Forelimb muscle (tissue), 1 donor: ENCODE measurements around the gene TENM3. TPM values are rescaled to one million over a fixed set of nuclear protein-coding genes. Genes with fewer than 3 reads are reported as not detected.

Experiments
- DNase-seq: peaks from one replicate; pipeline ENCODE4 v3.0.0-alpha.2; 2013; ENCODE audit warnings: low read depth
- polyA plus RNA-seq: library from polyadenylated mRNA; unstranded; fragments of 120-200 nt; gene quantifications from one replicate; pipeline ENCODE4 v1.2.1, GENCODE V29; 2013; ENCODE audit not compliant: insufficient read length

The TENM3 gene
- polyA plus RNA-seq, 1 donor: 15.3 TPM

- no peak for DNase-seq
These were observed 317.2 kb downstream of the TENM3 start for GRCh38 chr4:182560358-182560757.

- no peak for DNase-seq
These were observed 319.1 kb downstream of the TENM3 start for GRCh38 chr4:182562350-182562749.

- DNase-seq: no peak
These were observed 321.6 kb downstream of the TENM3 start for GRCh38 chr4:182564724-182565369.

- no peak for DNase-seq
These were observed 323.9 kb downstream of the TENM3 start for GRCh38 chr4:182567119-182567518.

- no peak for DNase-seq
These were observed 326.4 kb downstream of the TENM3 start for GRCh38 chr4:182569561-182569960.

GRCh38 chr4:182574706-182575105 is 331.5 kb downstream of the TENM3 start:
- DNase-seq: no peak

- DNase-seq: no peak
These were observed 332.0 kb downstream of the TENM3 start for GRCh38 chr4:182575225-182575624.

GRCh38 chr4:182576601-182577289 is 333.5 kb downstream of the TENM3 start:
- DNase-seq: no peak

GRCh38 chr4:182577411-182577810 is 334.2 kb downstream of the TENM3 start:
- no peak for DNase-seq

GRCh38 chr4:182578402-182578801 is 335.2 kb downstream of the TENM3 start:
- DNase-seq: no peak

GRCh38 chr4:182582245-182582644 is 339.0 kb downstream of the TENM3 start:
- no peak for DNase-seq

GRCh38 chr4:182583703-182584415 is 340.7 kb downstream of the TENM3 start:
- no peak for DNase-seq

GRCh38 chr4:182585321-182585720 is 342.1 kb downstream of the TENM3 start:
- DNase-seq: no peak

GRCh38 chr4:182589100-182589499 is 345.9 kb downstream of the TENM3 start:
- DNase-seq: no peak

GRCh38 chr4:182593402-182593801 is 350.2 kb downstream of the TENM3 start:
- no peak for DNase-seq

GRCh38 chr4:182593864-182594263 is 350.7 kb downstream of the TENM3 start:
- no peak for DNase-seq

GRCh38 chr4:182600093-182600492 is 356.9 kb downstream of the TENM3 start:
- no peak for DNase-seq

- DNase-seq: no peak
These were observed 357.7 kb downstream of the TENM3 start for GRCh38 chr4:182600856-182601255.

GRCh38 chr4:182604161-182604622 is 361.0 kb downstream of the TENM3 start:
- no peak for DNase-seq

GRCh38 chr4:182604953-182605352 is 361.8 kb downstream of the TENM3 start:
- DNase-seq: no peak

GRCh38 chr4:182608525-182608924 is 365.3 kb downstream of the TENM3 start:
- no peak for DNase-seq

- no peak for DNase-seq
These were observed 373.3 kb downstream of the TENM3 start for GRCh38 chr4:182616476-182616875.

- no peak for DNase-seq
These were observed 376.5 kb downstream of the TENM3 start for GRCh38 chr4:182619660-182620059.
